OCI-LY3 (cell line): Measurements from ENCODE around the gene POP5.

Source experiments
- H2AFZ ChIP-seq: fragments of 200-600, 300-600 bp; shearing (Covaris generic); 2 replicates; pipeline ENCODE4 v1.6.0; 2014; ENCODE audit warnings: antibody characterized with exemption, low read depth, low read length
- H3K27ac ChIP-seq: fragments of 200-600, 300-600 bp; sonication (generic); 2 replicates; pipeline ENCODE4 v1.5.1; 2014; ENCODE audit warnings: mild to moderate bottlenecking, low read length, moderate library complexity, mixed read lengths
- H3K27me3 ChIP-seq: fragments of 200-600, 300-600 bp; sonication (generic); 2 replicates; pipeline ENCODE4 v1.6.1; 2014; ENCODE audit warnings: low read depth, low read length, mixed read lengths
- H3K36me3 ChIP-seq: fragments of 200-600, 300-600 bp; sonication (generic); replicated peaks from 2 replicates; pipeline ENCODE3; 2014; ENCODE audit warnings: low read depth, low read length, mixed read lengths
- H3K4me1 ChIP-seq: fragments of 300-600, 200-600 bp; sonication (generic); 2 replicates; pipeline ENCODE4 v1.6.1; 2014; ENCODE audit warnings: low read length, mixed read lengths
- H3K4me2 ChIP-seq: fragments of 200-600, 300-600 bp; sonication (generic); 2 replicates; pipeline ENCODE4 v1.6.1; 2014; ENCODE audit warnings: low read length, mixed read lengths
- H3K4me3 ChIP-seq: fragments of 300-600, 200-600 bp; sonication (generic); 2 replicates; pipeline ENCODE4 v1.5.1; 2014; ENCODE audit warnings: antibody characterized with exemption, mild to moderate bottlenecking, low read length, moderate library complexity
- H3K79me2 ChIP-seq: fragments of 300-600, 200-600 bp; shearing (Covaris generic); 2 replicates; pipeline ENCODE4 v1.6.1; 2014; ENCODE audit warnings: mild to moderate bottlenecking, low read length, mixed read lengths
- H3K9ac ChIP-seq: fragments of 300-600, 200-600 bp; shearing (Covaris generic); 2 replicates; pipeline ENCODE4 v1.6.0; 2014; ENCODE audit warnings: mild to moderate bottlenecking, low read length, moderate library complexity
- H3K9me3 ChIP-seq: fragments of 200-600, 300-600 bp; shearing (Covaris generic); 2 replicates; pipeline ENCODE4 v1.6.1; 2014; ENCODE audit warnings: low read length, mixed read lengths; ENCODE audit not compliant: insufficient read depth
- H4K20me1 ChIP-seq: fragments of 200-600, 300-600 bp; sonication (generic); 2 replicates; pipeline ENCODE4 v1.6.1; 2016; ENCODE audit warnings: low read length, mixed read lengths; ENCODE audit not compliant: insufficient read depth
- EZH2phosphoT487 ChIP-seq: fragments of 200-600 bp; shearing (Covaris generic); IDR thresholded peaks from 2 replicates; pipeline ENCODE4 v1.6.1; 2018; ENCODE audit warnings: antibody characterized with exemption, mixed run types, low read depth
- TF ChIP-seq, protein P1 (sequence below): fragments of 200-600, 300-600 bp; sonication (generic); IDR thresholded peaks from 2 replicates; pipeline ENCODE4 v1.5.1; 2014; ENCODE audit warnings: antibody characterized with exemption, low read length, low read depth

Gene POP5

GRCh38 chr12:120598674-120599463 lies 17.7 kb upstream of the POP5 start:
- Histone ChIP-seq H3K9ac (no peak overlapping the region), H3K4me2 (peak overlapping the region; percentile 35), H2AFZ (peak overlapping the region; percentile 62), H4K20me1 (no peaks in the 10 kb centered on the region), H3K4me1 (peaks cover 6% of the 10 kb centered on the region), H3K27ac (no peak overlapping the region), H3K9me3 (no peaks in the 10 kb centered on the region), H3K36me3 (no peaks in the 10 kb centered on the region), H3K27me3 (no peaks in the 10 kb centered on the region; the same call in 1 of the 2 replicates), H3K4me3 (peak overlapping the region; percentile 7; the same call in 1 of the 2 replicates), H3K79me2 (no peaks in the 10 kb centered on the region)
- TF ChIP-seq, protein P1, sequence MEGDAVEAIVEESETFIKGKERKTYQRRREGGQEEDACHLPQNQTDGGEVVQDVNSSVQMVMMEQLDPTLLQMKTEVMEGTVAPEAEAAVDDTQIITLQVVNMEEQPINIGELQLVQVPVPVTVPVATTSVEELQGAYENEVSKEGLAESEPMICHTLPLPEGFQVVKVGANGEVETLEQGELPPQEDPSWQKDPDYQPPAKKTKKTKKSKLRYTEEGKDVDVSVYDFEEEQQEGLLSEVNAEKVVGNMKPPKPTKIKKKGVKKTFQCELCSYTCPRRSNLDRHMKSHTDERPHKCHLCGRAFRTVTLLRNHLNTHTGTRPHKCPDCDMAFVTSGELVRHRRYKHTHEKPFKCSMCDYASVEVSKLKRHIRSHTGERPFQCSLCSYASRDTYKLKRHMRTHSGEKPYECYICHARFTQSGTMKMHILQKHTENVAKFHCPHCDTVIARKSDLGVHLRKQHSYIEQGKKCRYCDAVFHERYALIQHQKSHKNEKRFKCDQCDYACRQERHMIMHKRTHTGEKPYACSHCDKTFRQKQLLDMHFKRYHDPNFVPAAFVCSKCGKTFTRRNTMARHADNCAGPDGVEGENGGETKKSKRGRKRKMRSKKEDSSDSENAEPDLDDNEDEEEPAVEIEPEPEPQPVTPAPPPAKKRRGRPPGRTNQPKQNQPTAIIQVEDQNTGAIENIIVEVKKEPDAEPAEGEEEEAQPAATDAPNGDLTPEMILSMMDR: no peak
- no peak for TF ChIP-seq EZH2phosphoT487

DNA sequence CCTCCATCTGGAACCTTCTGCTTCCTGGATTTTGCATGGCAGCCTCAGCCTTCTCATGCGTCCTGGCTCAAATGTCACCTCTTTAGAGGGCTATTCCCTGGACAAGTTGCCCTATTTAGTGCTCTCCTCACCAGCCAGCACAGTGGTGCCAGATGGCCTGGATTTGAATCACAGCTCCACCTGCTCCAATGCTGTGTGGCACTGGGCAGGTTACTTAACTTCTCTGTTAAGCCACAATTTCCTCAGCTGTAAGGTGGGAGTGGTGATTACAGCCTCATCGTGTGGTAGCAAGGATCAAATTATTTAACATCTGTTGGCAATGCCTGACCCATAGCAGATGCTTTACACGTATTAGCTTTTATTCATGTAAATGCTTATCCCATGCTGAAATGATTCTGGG lies 16.7 kb upstream of the POP5 start:
- H3K4me3 ChIP-seq: no peak overlapping the region
- H2AFZ ChIP-seq: no peak overlapping the region
- no peaks in the 10 kb centered on the region; the same call in 1 of the 2 replicates for H3K27me3 ChIP-seq
- no peaks in the 10 kb centered on the region for H3K79me2 ChIP-seq
- H3K9ac ChIP-seq: no peak overlapping the region
- H3K4me2 ChIP-seq: no peak overlapping the region
- no peaks in the 10 kb centered on the region for H3K9me3 ChIP-seq
- H3K4me1 ChIP-seq: peaks cover 6% of the 10 kb centered on the region
- no peaks in the 10 kb centered on the region for H4K20me1 ChIP-seq
- TF ChIP-seq, protein P1: no peak
- no peak for TF ChIP-seq EZH2phosphoT487
- H3K27ac ChIP-seq: no peak overlapping the region
- no peaks in the 10 kb centered on the region for H3K36me3 ChIP-seq

- TF ChIP-seq, protein P1: no peak
- no peak for TF ChIP-seq EZH2phosphoT487
- no peaks in the 10 kb centered on the region; the same call in 1 of the 2 replicates for H3K27me3 ChIP-seq
- no peaks in the 10 kb centered on the region for H3K36me3 ChIP-seq
- H3K4me2 ChIP-seq: no peak overlapping the region
- peaks cover 6% of the 10 kb centered on the region for H3K4me1 ChIP-seq
- no peak overlapping the region for H2AFZ ChIP-seq
- H3K79me2 ChIP-seq: no peaks in the 10 kb centered on the region
- H3K27ac ChIP-seq: no peak overlapping the region
- no peaks in the 10 kb centered on the region for H3K9me3 ChIP-seq
- H3K4me3 ChIP-seq: no peak overlapping the region
- H3K9ac ChIP-seq: no peak overlapping the region
- H4K20me1 ChIP-seq: no peaks in the 10 kb centered on the region
Measured at GRCh38 chr12:120596901-120597300, 15.7 kb upstream of the POP5 start.

GRCh38 chr12:120592121-120593049 lies 11.2 kb upstream of the POP5 start:
- Histone ChIP-seq H3K27ac (no peak overlapping the region), H3K4me2 (no peak overlapping the region), H3K9ac (no peak overlapping the region), H2AFZ (no peak overlapping the region), H3K4me3 (no peak overlapping the region), H4K20me1 (no peaks in the 10 kb centered on the region), H3K36me3 (no peaks in the 10 kb centered on the region), H3K9me3 (no peaks in the 10 kb centered on the region), H3K27me3 (no peaks in the 10 kb centered on the region; the same call in 1 of the 2 replicates), H3K79me2 (no peaks in the 10 kb centered on the region), H3K4me1 (no peaks in the 10 kb centered on the region)
- no peak for TF ChIP-seq EZH2phosphoT487
